BLaER1 (cell line): ENCODE data around the gene MAP2K4.

Experiments used
- H3K27ac ChIP-seq: shearing (Covaris generic); formaldehyde crosslinking; 2 replicates; pipeline ENCODE4 v1.8.1; 2022
- H3K27me3 ChIP-seq: shearing (Covaris generic); formaldehyde crosslinking; 2 replicates; pipeline ENCODE4 v1.8.1; 2022
- H3K36me3 ChIP-seq: shearing (Covaris generic); formaldehyde crosslinking; 2 replicates; pipeline ENCODE4 v1.8.1; 2022
- H3K4me1 ChIP-seq: shearing (Covaris generic); formaldehyde crosslinking; 2 replicates; pipeline ENCODE4 v1.8.1; 2022
- H3K4me2 ChIP-seq: shearing (Covaris generic); formaldehyde crosslinking; 2 replicates; pipeline ENCODE4 v1.8.1; 2022
- H3K4me3 ChIP-seq: shearing (Covaris generic); formaldehyde crosslinking; 2 replicates; pipeline ENCODE4 v1.8.1; 2022
- H3K9ac ChIP-seq: shearing (Covaris generic); formaldehyde crosslinking; 2 replicates; pipeline ENCODE4 v1.8.1; 2022
- H3K9me3 ChIP-seq: shearing (Covaris generic); formaldehyde crosslinking; 2 replicates; pipeline ENCODE4 v1.8.1; 2022
- H4K20me1 ChIP-seq: shearing (Covaris generic); formaldehyde crosslinking; 2 replicates; pipeline ENCODE4 v1.8.1; 2022
- Cebpa-rat ChIP-seq: shearing (Covaris generic); IDR thresholded peaks from 2 replicates; pipeline ENCODE4 v1.8.1; 2022

MAP2K4 gene

GRCh38 chr17:11996722-11997146, 23.9 kb upstream of the MAP2K4 start:
- H4K20me1 ChIP-seq, result no peaks in the 10 kb centered on the region
- H3K4me3 ChIP-seq, result peak overlapping the region; percentile 90
- H3K27ac ChIP-seq, result peak overlapping the region; percentile 91
- no peak for TF ChIP-seq Cebpa-rat
- no peaks in the 10 kb centered on the region for H3K27me3 ChIP-seq
- H3K4me1 ChIP-seq, result peaks cover 14% of the 10 kb centered on the region
- H3K36me3 ChIP-seq, result peaks cover 12% of the 10 kb centered on the region
- no peaks in the 10 kb centered on the region for H3K9me3 ChIP-seq
- H3K4me2 ChIP-seq, result peak overlapping the region; percentile 82
- H3K9ac ChIP-seq, result peak overlapping the region; percentile 90

GRCh38 chr17:11997147-11997971, 23.3 kb upstream of the MAP2K4 start, which contains the start of gene ZNF18:
Gene ZNF18, minus strand, starts transcription at chr17:11997475. Its CDS starts 4,646 bp downstream, at chr17:11992829.
- TF ChIP-seq Cebpa-rat, result no peak
- peak within 1 kb of the TSS; percentile 82 for H3K4me2 ChIP-seq

GRCh38 chr17:11997972-11998233, 22.8 kb upstream of the MAP2K4 start:
- TF ChIP-seq Cebpa-rat, result no peak
- peak overlapping the region; percentile 76 for H3K4me2 ChIP-seq
- peaks cover 14% of the 10 kb centered on the region for H3K4me1 ChIP-seq
- H3K9ac ChIP-seq, result peak overlapping the region; percentile 90
- no peaks in the 10 kb centered on the region for H3K9me3 ChIP-seq
- H3K36me3 ChIP-seq, result peaks cover under 1% of the 10 kb centered on the region; the same call in 1 of the 2 replicates
- H3K4me3 ChIP-seq, result peak overlapping the region; percentile 90
- H4K20me1 ChIP-seq, result no peaks in the 10 kb centered on the region
- H3K27ac ChIP-seq, result peak overlapping the region; percentile 91
- no peaks in the 10 kb centered on the region for H3K27me3 ChIP-seq

More at GRCh38 chr17:11997147-11997971, 23.3 kb upstream of the MAP2K4 start, which contains the start of gene ZNF18:
- H3K4me1 ChIP-seq, result peaks cover 14% of the 10 kb centered on the region
- no peaks in the 10 kb centered on the region for H3K9me3 ChIP-seq
- H4K20me1 ChIP-seq, result no peaks in the 10 kb centered on the region
- peak within 1 kb of the TSS; percentile 91 for H3K27ac ChIP-seq
- H3K9ac ChIP-seq, result peak within 1 kb of the TSS; percentile 90
- H3K36me3 ChIP-seq, result peaks cover 6% of the 10 kb centered on the region
- H3K27me3 ChIP-seq, result no peaks in the 10 kb centered on the region
- H3K4me3 ChIP-seq, result peak within 1 kb of the TSS; percentile 90

GRCh38 chr17:11999696-12000095, 21.0 kb upstream of the MAP2K4 start:
- H3K27ac ChIP-seq, result no peak overlapping the region

GRCh38 chr17:12007466-12007865, 13.2 kb upstream of the MAP2K4 start:
- Histone ChIP-seq H3K27ac (no peak overlapping the region), H3K4me2 (no peak overlapping the region), H3K9ac (no peak overlapping the region), H3K27me3 (no peaks in the 10 kb centered on the region), H3K4me3 (no peak overlapping the region), H4K20me1 (no peaks in the 10 kb centered on the region), H3K9me3 (no peaks in the 10 kb centered on the region), H3K4me1 (no peaks in the 10 kb centered on the region), H3K36me3 (no peaks in the 10 kb centered on the region)
- no peak for TF ChIP-seq Cebpa-rat

More at GRCh38 chr17:11999696-12000095, 21.0 kb upstream of the MAP2K4 start:
- peaks cover 14% of the 10 kb centered on the region for H3K4me1 ChIP-seq
- no peaks in the 10 kb centered on the region for H3K36me3 ChIP-seq
- no peaks in the 10 kb centered on the region for H3K9me3 ChIP-seq
- no peaks in the 10 kb centered on the region for H4K20me1 ChIP-seq
- TF ChIP-seq Cebpa-rat, result no peak
- no peak overlapping the region for H3K9ac ChIP-seq
- no peak overlapping the region for H3K4me2 ChIP-seq
- H3K4me3 ChIP-seq, result no peak overlapping the region
- no peaks in the 10 kb centered on the region for H3K27me3 ChIP-seq

GRCh38 chr17:12021623-12022140, 1.0 kb downstream of the MAP2K4 start:
- H3K27me3 ChIP-seq, result no peaks in the 10 kb centered on the region
- H3K27ac ChIP-seq, result peak overlapping the region; percentile 96
- H3K9ac ChIP-seq, result peak overlapping the region; percentile 94
- no peak for TF ChIP-seq Cebpa-rat
- H3K36me3 ChIP-seq, result peaks cover 13% of the 10 kb centered on the region; the same call in 1 of the 2 replicates
- H4K20me1 ChIP-seq, result peaks cover 54% of the 10 kb centered on the region
- H3K9me3 ChIP-seq, result peaks cover 6% of the 10 kb centered on the region; the same call in 1 of the 2 replicates
- peaks cover 26% of the 10 kb centered on the region for H3K4me1 ChIP-seq
- peak overlapping the region; percentile 97 for H3K4me3 ChIP-seq
- peak overlapping the region; percentile 90 for H3K4me2 ChIP-seq

- Histone ChIP-seq H3K27me3 (no peaks in the 10 kb centered on the region), H3K4me1 (peaks cover 26% of the 10 kb centered on the region), H4K20me1 (peaks cover 60% of the 10 kb centered on the region), H3K36me3 (peaks cover 19% of the 10 kb centered on the region; the same call in 1 of the 2 replicates), H3K9ac (no peak overlapping the region), H3K4me3 (peak overlapping the region; percentile 97), H3K27ac (no peak overlapping the region), H3K4me2 (peak overlapping the region; percentile 90), H3K9me3 (peaks cover 11% of the 10 kb centered on the region; the same call in 1 of the 2 replicates)
- no peak for TF ChIP-seq Cebpa-rat
Observed at GRCh38 chr17:12022310-12022709, 1.6 kb downstream of the MAP2K4 start.

- H3K27me3 ChIP-seq, result no peaks in the 10 kb centered on the region
- peaks cover 80% of the 10 kb centered on the region for H4K20me1 ChIP-seq
- no peak overlapping the region for H3K27ac ChIP-seq
- peaks cover 26% of the 10 kb centered on the region for H3K4me1 ChIP-seq
- H3K9ac ChIP-seq, result no peak overlapping the region
- H3K9me3 ChIP-seq, result peaks cover 16% of the 10 kb centered on the region
- peaks cover 23% of the 10 kb centered on the region; the same call in 1 of the 2 replicates for H3K36me3 ChIP-seq
- TF ChIP-seq Cebpa-rat, result no peak
- no peak overlapping the region for H3K4me3 ChIP-seq
- H3K4me2 ChIP-seq, result no peak overlapping the region
Observed at GRCh38 chr17:12024327-12024726, 3.6 kb downstream of the MAP2K4 start.

- peaks cover 97% of the 10 kb centered on the region for H4K20me1 ChIP-seq
Observed at GRCh38 chr17:12027658-12028057, 7.0 kb downstream of the MAP2K4 start.

GRCh38 chr17:12028611-12029010, 7.9 kb downstream of the MAP2K4 start:
- Histone ChIP-seq H3K27ac (no peak overlapping the region), H3K4me3 (no peak overlapping the region), H3K36me3 (peaks cover 24% of the 10 kb centered on the region; the same call in 1 of the 2 replicates), H3K27me3 (no peaks in the 10 kb centered on the region), H3K9ac (no peak overlapping the region), H4K20me1 (peaks cover 95% of the 10 kb centered on the region), H3K9me3 (peaks cover 16% of the 10 kb centered on the region), H3K4me2 (no peak overlapping the region), H3K4me1 (peaks cover 1% of the 10 kb centered on the region; the same call in 1 of the 2 replicates)
- TF ChIP-seq Cebpa-rat, result no peak

More at GRCh38 chr17:12027658-12028057, 7.0 kb downstream of the MAP2K4 start:
- Histone ChIP-seq H3K4me3 (no peak overlapping the region), H3K27me3 (no peaks in the 10 kb centered on the region), H3K27ac (no peak overlapping the region), H3K9me3 (peaks cover 16% of the 10 kb centered on the region), H3K4me1 (peaks cover 11% of the 10 kb centered on the region), H3K9ac (no peak overlapping the region), H3K36me3 (peaks cover 28% of the 10 kb centered on the region; the same call in 1 of the 2 replicates), H3K4me2 (no peak overlapping the region)
- no peak for TF ChIP-seq Cebpa-rat
